SK-N-SH treated with all-trans-retinoic acid at 6 μM for 48 hours (cell line): ENCODE results near the gene UCN3.

ENCODE experiments used
- ATAC-seq: fragments of 200-7000 bp; cut with Tn5 transposase; 3 replicates; pipeline ENCODE4 v1.9.1; 2020; ENCODE audit warnings: mild to moderate bottlenecking, moderate library complexity
- ARNTL ChIP-seq: fragments of 450-650 bp; formaldehyde crosslinking; IDR thresholded peaks from 2 replicates; pipeline ENCODE4 v1.5.0; 2020; ENCODE audit warnings: low read depth, mild to moderate bottlenecking, moderate library complexity, borderline replicate concordance
- GLIS3 ChIP-seq: fragments of 250-450 bp; sonication (Bioruptor Pico); IDR thresholded peaks from 2 replicates; pipeline ENCODE4 v1.5.0; 2020; ENCODE audit warnings: mild to moderate bottlenecking, moderate library complexity
- ISL1 ChIP-seq: fragments of 250-450 bp; sonication (Bioruptor Pico); IDR thresholded peaks from 2 replicates; pipeline ENCODE4 v2.1.2; 2022; ENCODE audit warnings: mild to moderate bottlenecking, moderate library complexity
- OSR1 ChIP-seq: fragments of 250-450 bp; sonication (Bioruptor Pico); IDR thresholded peaks from 2 replicates; pipeline ENCODE4 v1.8.0; 2022; ENCODE audit warnings: moderate library complexity, mild to moderate bottlenecking, inconsistent platforms
- PPARA ChIP-seq: fragments of 250-450 bp; sonication (Bioruptor Pico); IDR thresholded peaks from 2 replicates; pipeline ENCODE4 v1.5.0; 2020; ENCODE audit warnings: mild to moderate bottlenecking, borderline replicate concordance
- RARB ChIP-seq: fragments of 250-450 bp; sonication (Bioruptor Pico); IDR thresholded peaks from 2 replicates; pipeline ENCODE4 v1.8.0; 2021; ENCODE audit warnings: mild to moderate bottlenecking, moderate library complexity
- SNAI2 ChIP-seq: fragments of 250-450 bp; sonication (Bioruptor Pico); IDR thresholded peaks from 2 replicates; pipeline ENCODE4 v1.5.0; 2020; ENCODE audit warnings: mild to moderate bottlenecking, moderate library complexity
- TCF4 ChIP-seq: fragments of 250-450 bp; sonication (Bioruptor Pico); IDR thresholded peaks from 2 replicates; pipeline ENCODE4 v1.8.0; 2021; ENCODE audit warnings: mild to moderate bottlenecking, moderate library complexity, borderline replicate concordance
- TOX ChIP-seq: fragments of 250-450 bp; sonication (Bioruptor Pico); IDR thresholded peaks from 2 replicates; pipeline ENCODE4 v1.8.0; 2021; ENCODE audit warnings: mild to moderate bottlenecking, moderate library complexity, borderline replicate concordance
- ZC3H10 ChIP-seq: fragments of 250-450 bp; sonication (Bioruptor Pico); IDR thresholded peaks from 2 replicates; pipeline ENCODE4 v1.5.1; 2021; ENCODE audit warnings: mild to moderate bottlenecking, moderate library complexity
- ZFP30 ChIP-seq: fragments of 450-650 bp; formaldehyde crosslinking; IDR thresholded peaks from 2 replicates; pipeline ENCODE4 v1.5.0; 2022; ENCODE audit warnings: mild to moderate bottlenecking, moderate library complexity
- ZNF565 ChIP-seq: fragments of 450-650 bp; formaldehyde crosslinking; conservative IDR thresholded peaks from 2 replicates; pipeline ENCODE4 v1.5.0; 2020; ENCODE audit warnings: low read depth, mild to moderate bottlenecking, moderate library complexity
- ZNF70 ChIP-seq: fragments of 450-650 bp; formaldehyde crosslinking; IDR thresholded peaks from 2 replicates; pipeline ENCODE4 v1.5.0; 2020; ENCODE audit warnings: mild to moderate bottlenecking, moderate library complexity
- ZNF8 ChIP-seq: fragments of 450-650 bp; formaldehyde crosslinking; IDR thresholded peaks from 2 replicates; pipeline ENCODE4 v1.5.0; 2020; ENCODE audit warnings: mild to moderate bottlenecking, moderate library complexity
- TF ChIP-seq, protein P1 (sequence below): fragments of 250-450 bp; sonication (Bioruptor Pico); IDR thresholded peaks from 2 replicates; pipeline ENCODE4 v1.8.0; 2021; ENCODE audit warnings: low read depth, mild to moderate bottlenecking, moderate library complexity, borderline replicate concordance
- TF ChIP-seq, protein P2 (sequence below): fragments of 250-450 bp; sonication (Bioruptor Pico); IDR thresholded peaks from 2 replicates; pipeline ENCODE4 v1.5.0; 2020; ENCODE audit warnings: mild to moderate bottlenecking, moderate library complexity
- TF ChIP-seq, protein P3 (sequence below): fragments of 250-450 bp; sonication (Bioruptor Pico); IDR thresholded peaks from 2 replicates; pipeline ENCODE4 v1.8.0; 2020; ENCODE audit warnings: mild to moderate bottlenecking, moderate library complexity, borderline replicate concordance

The UCN3 gene

DNA sequence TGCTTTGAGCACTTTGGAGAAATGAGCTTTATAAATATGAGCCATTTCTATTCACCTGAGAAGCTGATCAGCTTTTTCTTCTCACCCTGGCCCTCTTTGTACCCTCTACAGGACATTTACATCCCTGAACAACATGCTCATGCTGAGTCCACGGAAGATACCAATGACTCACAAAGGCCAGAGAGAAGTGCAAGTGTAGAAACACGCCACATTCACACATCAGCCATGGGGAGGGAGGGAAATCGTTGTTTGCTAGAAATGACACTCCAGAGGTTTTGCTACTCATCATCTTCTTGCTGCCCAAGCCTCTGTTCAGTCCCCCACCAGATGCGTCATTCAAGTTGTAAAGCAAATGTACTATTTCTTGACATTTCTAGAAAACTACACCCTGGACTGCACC lies 2.8 kb upstream of the UCN3 start:
- ATAC-seq = no peak

DNA sequence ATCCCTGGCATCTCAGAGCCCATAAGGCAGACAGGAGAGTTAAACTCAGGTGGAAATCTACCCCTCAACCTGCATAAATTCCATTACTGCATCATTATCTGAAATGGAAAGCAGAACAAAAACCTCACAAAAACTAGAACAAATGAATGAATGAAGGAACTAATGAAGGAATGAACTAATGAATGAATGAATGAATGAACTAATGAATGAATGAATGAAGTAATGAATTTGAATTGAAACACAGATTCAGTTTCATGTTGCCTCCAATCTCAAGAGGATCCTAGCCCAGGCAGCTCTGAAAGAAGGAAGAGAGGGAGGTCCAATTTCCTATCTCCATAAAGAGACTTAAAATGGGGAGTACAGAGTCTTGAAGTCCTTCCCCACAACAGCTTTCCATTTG lies 1.9 kb upstream of the UCN3 start:
- TF ChIP-seq PPARA (CRISPR knock-in tag) = no peak
- TF ChIP-seq, protein P1, sequence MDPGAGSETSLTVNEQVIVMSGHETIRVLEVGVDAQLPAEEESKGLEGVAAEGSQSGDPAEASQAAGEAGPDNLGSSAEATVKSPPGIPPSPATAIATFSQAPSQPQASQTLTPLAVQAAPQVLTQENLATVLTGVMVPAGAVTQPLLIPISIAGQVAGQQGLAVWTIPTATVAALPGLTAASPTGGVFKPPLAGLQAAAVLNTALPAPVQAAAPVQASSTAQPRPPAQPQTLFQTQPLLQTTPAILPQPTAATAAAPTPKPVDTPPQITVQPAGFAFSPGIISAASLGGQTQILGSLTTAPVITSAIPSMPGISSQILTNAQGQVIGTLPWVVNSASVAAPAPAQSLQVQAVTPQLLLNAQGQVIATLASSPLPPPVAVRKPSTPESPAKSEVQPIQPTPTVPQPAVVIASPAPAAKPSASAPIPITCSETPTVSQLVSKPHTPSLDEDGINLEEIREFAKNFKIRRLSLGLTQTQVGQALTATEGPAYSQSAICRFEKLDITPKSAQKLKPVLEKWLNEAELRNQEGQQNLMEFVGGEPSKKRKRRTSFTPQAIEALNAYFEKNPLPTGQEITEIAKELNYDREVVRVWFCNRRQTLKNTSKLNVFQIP = no peak
- TF ChIP-seq ZC3H10 (CRISPR knock-in tag) = no peak
- TF ChIP-seq TOX (CRISPR knock-in tag) = no peak
- TF ChIP-seq, protein P2, sequence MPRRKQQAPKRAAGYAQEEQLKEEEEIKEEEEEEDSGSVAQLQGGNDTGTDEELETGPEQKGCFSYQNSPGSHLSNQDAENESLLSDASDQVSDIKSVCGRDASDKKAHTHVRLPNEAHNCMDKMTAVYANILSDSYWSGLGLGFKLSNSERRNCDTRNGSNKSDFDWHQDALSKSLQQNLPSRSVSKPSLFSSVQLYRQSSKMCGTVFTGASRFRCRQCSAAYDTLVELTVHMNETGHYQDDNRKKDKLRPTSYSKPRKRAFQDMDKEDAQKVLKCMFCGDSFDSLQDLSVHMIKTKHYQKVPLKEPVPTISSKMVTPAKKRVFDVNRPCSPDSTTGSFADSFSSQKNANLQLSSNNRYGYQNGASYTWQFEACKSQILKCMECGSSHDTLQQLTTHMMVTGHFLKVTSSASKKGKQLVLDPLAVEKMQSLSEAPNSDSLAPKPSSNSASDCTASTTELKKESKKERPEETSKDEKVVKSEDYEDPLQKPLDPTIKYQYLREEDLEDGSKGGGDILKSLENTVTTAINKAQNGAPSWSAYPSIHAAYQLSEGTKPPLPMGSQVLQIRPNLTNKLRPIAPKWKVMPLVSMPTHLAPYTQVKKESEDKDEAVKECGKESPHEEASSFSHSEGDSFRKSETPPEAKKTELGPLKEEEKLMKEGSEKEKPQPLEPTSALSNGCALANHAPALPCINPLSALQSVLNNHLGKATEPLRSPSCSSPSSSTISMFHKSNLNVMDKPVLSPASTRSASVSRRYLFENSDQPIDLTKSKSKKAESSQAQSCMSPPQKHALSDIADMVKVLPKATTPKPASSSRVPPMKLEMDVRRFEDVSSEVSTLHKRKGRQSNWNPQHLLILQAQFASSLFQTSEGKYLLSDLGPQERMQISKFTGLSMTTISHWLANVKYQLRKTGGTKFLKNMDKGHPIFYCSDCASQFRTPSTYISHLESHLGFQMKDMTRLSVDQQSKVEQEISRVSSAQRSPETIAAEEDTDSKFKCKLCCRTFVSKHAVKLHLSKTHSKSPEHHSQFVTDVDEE (CRISPR knock-in tag) = no peak
- TF ChIP-seq GLIS3 (CRISPR knock-in tag) = no peak
- TF ChIP-seq TCF4 (CRISPR knock-in tag) = no peak
- TF ChIP-seq ISL1 (CRISPR knock-in tag) = no peak
- no peak for TF ChIP-seq SNAI2
- no peak for TF ChIP-seq ARNTL
- no peak for ATAC-seq

More for the DNA sequence above, 2.8 kb upstream of the UCN3 start:
- TF ChIP-seq PPARA (CRISPR knock-in tag) = no peak
- no peak for TF ChIP-seq ZNF565 (CRISPR knock-in tag)
- TF ChIP-seq GLIS3 (CRISPR knock-in tag) = no peak
- TF ChIP-seq, protein P3, sequence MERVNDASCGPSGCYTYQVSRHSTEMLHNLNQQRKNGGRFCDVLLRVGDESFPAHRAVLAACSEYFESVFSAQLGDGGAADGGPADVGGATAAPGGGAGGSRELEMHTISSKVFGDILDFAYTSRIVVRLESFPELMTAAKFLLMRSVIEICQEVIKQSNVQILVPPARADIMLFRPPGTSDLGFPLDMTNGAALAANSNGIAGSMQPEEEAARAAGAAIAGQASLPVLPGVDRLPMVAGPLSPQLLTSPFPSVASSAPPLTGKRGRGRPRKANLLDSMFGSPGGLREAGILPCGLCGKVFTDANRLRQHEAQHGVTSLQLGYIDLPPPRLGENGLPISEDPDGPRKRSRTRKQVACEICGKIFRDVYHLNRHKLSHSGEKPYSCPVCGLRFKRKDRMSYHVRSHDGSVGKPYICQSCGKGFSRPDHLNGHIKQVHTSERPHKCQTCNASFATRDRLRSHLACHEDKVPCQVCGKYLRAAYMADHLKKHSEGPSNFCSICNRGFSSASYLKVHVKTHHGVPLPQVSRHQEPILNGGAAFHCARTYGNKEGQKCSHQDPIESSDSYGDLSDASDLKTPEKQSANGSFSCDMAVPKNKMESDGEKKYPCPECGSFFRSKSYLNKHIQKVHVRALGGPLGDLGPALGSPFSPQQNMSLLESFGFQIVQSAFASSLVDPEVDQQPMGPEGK (CRISPR knock-in tag) = no peak
- TF ChIP-seq, protein P1 = no peak
- no peak for TF ChIP-seq ZFP30

DNA sequence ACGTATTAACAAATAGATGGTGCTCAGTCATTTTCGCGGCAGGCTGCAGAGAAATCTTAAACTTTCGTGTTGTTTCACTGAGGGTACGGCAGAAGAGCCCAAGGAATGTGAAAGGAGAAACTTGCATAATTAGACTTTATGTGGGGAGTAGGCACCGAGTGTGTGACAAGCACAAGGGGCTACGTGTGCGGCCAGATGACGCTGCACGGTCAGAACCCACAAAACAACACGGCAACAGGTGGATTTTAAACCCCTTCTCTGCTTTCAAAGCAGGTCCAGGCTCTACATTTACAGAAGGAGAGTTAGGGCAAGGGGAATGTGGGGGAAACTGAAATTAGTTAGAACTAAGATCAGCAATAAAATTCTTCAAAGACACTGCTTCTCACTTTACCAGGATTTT lies 392 bp upstream of the UCN3 start:
- TF ChIP-seq ZNF8 (CRISPR knock-in tag) (no peak), OSR1 (CRISPR knock-in tag) (no peak)
- TF ChIP-seq, protein P2 (CRISPR knock-in tag) = no peak
- ATAC-seq = no peak

DNA sequence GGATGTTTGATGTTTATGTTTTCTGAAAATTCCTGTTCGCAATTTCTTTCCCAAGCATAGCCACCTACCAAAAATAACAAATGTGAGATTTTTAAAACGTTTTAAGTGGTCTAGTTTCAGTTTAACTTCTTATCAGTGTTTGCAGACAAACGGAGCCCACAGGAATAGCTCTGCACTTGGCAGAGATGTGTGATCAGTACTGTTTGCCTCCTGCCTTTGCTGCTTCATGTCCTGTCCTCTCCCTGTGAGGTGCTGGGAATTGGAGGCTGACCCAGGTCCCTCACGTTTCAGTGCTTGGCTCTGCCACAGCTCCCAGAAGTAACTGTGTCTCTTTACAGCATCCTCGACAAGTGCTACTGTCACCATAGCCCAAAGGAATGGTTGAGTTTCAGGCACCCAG lies 1.2 kb downstream of the UCN3 start:
- TF ChIP-seq RARB (CRISPR knock-in tag) (no peak), ZFP30 (no peak), ZNF70 (CRISPR knock-in tag) (no peak), ARNTL (no peak)
- TF ChIP-seq, protein P3 (CRISPR knock-in tag) = no peak
- no peak; the same call in 2 of the 3 replicates for ATAC-seq
